Epithelial cell of prostate (primary cell): Measurements from ENCODE around the gene PPM1G.
"Not testable (repeated sequence)": the region's sequence is repeated elsewhere in the genome, so short reads cannot be mapped to it uniquely, and the experiment has no call there.

Experiments
- DNase-seq: peaks from one replicate; pipeline ENCODE4 v3.0.0-alpha.2; 2011; ENCODE audit warnings: low read depth, low spot score
- H3K27ac ChIP-seq: fragments of 450-650 bp; 2 replicates; pipeline ENCODE4 v1.5.1; 2017; ENCODE audit warnings: mild to moderate bottlenecking

The PPM1G gene

GRCh38 chr2:27376866-27377617, 32.3 kb downstream of the PPM1G start:
- no peak for DNase-seq
- no peak overlapping the region for H3K27ac ChIP-seq

DNA sequence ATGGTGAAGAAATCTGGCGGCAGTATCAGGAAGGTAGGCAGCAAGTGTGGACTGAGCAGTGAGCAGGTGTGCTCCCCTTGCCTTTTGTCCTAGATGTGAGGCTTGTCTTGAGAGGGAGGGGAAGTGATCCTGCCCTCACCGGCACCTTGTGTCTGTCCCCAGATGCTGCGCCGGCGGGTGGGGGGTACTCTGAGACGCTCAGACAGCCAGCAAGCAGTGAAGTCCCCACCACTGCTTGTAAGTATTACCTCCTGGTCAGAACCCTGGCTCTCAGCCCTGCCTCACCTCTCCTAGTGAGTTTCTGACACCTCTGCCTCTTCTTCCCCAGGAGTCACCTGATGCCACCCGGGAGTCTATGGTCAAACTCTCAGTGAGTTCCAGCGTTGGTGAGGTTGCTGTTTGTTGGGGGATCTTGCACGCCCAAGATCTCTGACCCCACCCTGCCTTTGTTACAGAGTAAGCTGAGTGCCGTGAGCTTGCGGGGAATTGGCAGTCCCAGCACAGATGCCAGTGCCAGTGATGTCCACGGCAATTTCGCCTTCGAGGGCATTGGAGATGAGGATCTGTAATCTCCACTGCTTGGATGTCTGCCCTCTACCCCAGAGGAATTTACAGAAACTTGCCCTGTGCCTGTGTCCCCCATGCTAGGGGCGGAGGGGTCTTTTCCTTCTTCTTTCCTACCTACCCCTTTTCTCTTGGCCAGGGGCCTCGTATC, 33.1 kb downstream of the PPM1G start:
- H3K27ac ChIP-seq: no peak overlapping the region
- DNase-seq: no peak

- DNase-seq: no peak
- no peak overlapping the region for H3K27ac ChIP-seq
Observed at GRCh38 chr2:27375513-27376099, 33.8 kb downstream of the PPM1G start.

DNA sequence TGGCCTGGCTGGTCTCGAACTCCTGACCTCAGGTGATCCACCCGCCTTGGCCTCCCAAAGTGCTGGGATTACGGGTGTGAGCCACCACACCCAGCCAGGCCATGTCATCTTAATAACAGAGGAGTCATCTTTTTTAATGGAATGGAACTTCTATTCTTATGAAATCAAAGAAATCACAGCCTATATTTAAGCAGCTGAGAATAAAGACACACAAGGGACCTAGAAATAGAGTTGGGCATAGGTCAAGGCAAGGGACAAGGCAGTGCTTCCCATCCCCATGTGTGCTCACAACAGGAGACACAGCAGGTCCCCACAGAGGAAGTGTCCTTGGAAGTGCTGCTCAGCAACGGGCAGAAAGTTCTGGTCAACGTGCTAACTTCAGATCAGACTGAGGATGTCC, 35.8 kb downstream of the PPM1G start:
- DNase-seq: no peak
- peak overlapping the region; percentile 71 for H3K27ac ChIP-seq

DNA sequence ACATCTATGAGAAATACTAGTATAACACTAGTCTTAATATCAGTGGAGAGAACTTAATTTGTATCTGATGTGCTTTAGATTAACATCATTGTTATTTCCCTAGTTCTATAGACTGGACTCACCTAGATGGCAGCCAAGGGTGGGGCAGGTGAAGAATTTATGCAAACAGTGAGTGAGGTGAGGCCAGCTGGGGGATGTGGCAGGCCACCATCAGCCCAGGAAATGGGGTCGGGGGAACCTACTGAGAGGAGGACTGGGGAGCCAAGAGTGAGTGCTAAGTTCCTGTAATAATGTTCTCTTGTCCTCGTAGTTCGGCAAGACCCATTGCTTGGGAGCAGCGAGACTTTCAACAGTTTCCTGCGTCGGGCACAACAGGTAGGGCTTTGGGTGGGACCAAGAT, 36.5 kb downstream of the PPM1G start:
- peak overlapping the region; percentile 71 for H3K27ac ChIP-seq
- no peak for DNase-seq

DNA sequence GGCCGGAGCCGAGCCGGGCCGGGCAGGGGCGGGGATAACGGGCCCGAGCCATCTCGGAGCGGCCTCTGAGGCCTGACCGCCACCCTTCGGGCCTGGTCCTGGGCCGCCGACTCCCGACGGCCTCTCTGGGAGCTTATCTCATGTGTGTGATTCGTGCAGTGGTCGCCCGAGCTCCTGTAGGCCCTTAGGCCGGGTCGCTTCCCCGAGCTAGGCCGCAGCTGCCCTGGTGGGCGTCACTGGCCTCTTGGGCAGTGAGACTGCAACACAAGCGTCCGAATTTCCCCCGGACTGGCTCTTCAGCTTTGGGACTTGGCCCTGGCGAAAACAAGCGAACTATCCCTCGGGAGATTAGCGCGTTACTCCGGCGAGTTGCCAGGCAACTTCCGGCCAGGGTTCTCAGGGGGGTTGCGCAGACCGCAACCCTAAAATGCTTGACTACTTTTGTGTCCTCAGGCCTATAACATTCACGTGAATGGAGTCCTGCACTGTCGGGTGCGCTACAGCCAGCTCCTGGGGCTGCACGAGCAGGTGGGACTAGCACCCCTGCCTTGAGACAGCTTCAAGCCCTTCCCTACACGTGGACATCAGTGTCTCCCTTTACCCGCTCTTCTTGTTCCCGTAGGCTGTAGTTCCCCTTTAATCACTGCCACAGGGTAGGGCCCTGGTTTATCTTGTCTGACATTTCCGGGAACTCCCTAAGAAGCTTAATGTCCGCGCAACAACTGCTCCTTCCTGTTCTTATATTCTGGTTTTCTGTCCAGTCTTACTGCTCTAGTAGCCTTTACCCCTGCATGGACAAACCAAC, 38.4 kb downstream of the PPM1G start:
- no peak for DNase-seq
- H3K27ac ChIP-seq: peak overlapping the region; percentile 71

GRCh38 chr2:27370026-27370815, 39.2 kb downstream of the PPM1G start, which contains the start of the genes EIF2B4 and SNX17:
TSS of gene EIF2B4 (minus strand) at chr2:27370338. CDS start at chr2:27370314, 24 bp downstream.
TSS of gene SNX17 (plus strand) at chr2:27370616. CDS start at chr2:27370744, 128 bp downstream.
- peak; percentile 94 for DNase-seq
- H3K27ac ChIP-seq: peak within 1 kb of the TSS; percentile 71

DNA sequence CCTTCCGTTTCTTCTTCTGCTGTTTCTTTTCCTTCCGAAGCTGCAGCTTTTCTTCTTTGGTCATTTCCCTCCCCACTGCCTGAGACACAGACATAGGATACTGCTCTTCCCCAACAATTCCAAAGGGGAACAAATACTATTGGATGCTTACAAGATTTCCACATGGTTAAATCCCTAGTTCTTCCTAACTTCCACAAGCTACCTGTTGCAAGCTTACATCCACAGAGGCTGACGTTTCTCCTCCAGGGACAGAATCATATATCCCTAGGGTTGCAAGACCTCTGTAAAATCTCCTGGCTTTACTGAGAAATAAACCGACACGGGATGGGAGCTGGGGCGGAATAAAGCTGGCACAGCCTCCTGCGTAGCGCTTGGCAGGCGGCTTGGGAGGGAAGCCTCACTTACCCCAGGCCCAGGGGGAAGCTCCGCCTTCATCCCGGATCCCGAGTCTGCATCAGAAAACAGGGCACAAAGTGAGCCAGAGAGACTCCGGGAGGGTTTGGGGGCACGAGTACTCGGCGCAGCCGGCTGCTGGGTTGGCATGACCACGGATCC, 39.8 kb downstream of the PPM1G start:
- DNase-seq: no peak
- peak overlapping the region; percentile 71 for H3K27ac ChIP-seq

DNA sequence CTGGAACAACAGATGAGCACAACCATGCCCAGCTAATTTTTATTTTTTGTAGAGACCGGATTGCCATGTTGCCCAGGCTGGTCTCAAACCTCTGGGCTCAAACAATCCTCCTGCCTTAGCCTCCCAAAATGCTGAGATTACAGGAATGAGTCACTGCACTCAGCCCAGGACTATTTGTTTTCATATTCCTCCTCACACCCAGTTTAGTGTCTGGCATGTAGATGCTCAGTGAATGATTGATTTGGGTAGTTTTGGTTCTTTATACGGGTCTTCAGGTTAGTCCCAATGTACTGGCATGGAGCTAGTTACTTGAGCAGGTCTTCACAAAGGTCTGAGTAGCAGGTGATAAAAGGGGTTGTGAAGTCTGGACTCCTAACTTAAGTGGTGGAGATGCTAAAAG, 45.5 kb downstream of the PPM1G start:
- H3K27ac ChIP-seq: no peak overlapping the region
- no peak for DNase-seq

DNA sequence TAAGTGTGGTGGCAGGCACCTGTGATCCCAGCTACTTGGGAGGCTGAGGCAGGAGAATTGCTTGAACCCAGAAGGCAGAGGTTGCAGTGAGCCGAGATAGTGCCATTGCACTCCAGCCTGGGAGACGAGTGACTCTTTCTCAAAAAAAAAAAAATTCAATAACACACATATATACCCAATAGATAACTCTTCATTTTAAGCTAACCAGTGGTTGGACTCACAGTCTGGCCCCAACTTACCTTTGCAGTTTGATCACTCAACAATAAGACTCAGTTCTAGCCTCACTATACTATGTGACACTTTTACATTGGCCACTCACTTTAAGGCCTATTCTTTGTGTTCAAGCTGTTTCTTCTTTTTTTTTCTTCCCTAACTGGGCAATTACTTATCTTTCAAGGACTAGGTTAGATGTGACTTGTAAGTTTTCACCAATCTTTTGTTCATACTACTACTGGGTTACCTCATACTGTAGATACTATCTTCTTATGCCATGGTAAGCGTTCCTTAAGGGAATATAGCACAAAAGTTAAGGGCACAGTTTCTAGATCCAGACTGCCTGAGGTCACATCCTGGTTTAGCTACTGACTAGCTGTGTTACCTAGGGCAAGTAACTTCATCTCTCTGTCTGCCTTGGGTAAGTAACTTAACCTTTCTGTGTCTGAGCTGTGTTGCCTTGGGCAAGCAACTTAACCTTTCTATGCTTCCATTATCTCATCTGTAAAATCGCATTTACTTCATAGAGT, 46.5 kb downstream of the PPM1G start:
- no peak overlapping the region for H3K27ac ChIP-seq
- no peak for DNase-seq

GRCh38 chr2:27356382-27357181, 52.8 kb downstream of the PPM1G start, which contains the start of gene GTF3C2:
TSS of gene GTF3C2 (minus strand) at chr2:27356764. CDS start at chr2:27343554, 13,210 bp downstream.
- peak within 1 kb of the TSS; percentile 93 for H3K27ac ChIP-seq

GRCh38 chr2:27356056-27356381, 53.4 kb downstream of the PPM1G start:
- peak overlapping the region; percentile 93 for H3K27ac ChIP-seq
- no peak for DNase-seq

More at GRCh38 chr2:27356382-27357181, 52.8 kb downstream of the PPM1G start, which contains the start of gene GTF3C2:
- peak; percentile 83 for DNase-seq

GRCh38 chr2:27354597-27354927, 54.8 kb downstream of the PPM1G start:
- H3K27ac ChIP-seq: peak overlapping the region; percentile 21
- DNase-seq: no peak

- H3K27ac ChIP-seq: peak overlapping the region; percentile 21
- no peak for DNase-seq
Observed at GRCh38 chr2:27353762-27354596, 55.4 kb downstream of the PPM1G start.

GRCh38 chr2:27353386-27353761, 56.0 kb downstream of the PPM1G start:
- DNase-seq: not testable (repeated sequence)
- peak overlapping the region; percentile 21 for H3K27ac ChIP-seq

- no peak for DNase-seq
- no peak overlapping the region for H3K27ac ChIP-seq
Observed at GRCh38 chr2:27351802-27352598, 57.4 kb downstream of the PPM1G start.
